SJSA1 (cell line): ENCODE measurements around the gene DPP9. TPM values are rescaled to one million over a fixed set of nuclear protein-coding genes. Genes with fewer than 3 reads are reported as not detected.
"Not testable (repeated sequence)": the region's sequence is repeated elsewhere in the genome, so short reads cannot be mapped to it uniquely, and the experiment has no call there.

Experiments used
- DNase-seq, 2 experiments: peaks; one replicate each; pipeline ENCODE4 v3.0.0-alpha.2; 2015 to 2020; ENCODE audit warnings: low spot score in 2 of 2, low read depth in 1 of 2
- H3K27ac ChIP-seq: fragments of 250-450 bp; sonication (Bioruptor Pico); 2 replicates; pipeline ENCODE4 v1.5.1; 2020; ENCODE audit warnings: mild to moderate bottlenecking, moderate library complexity
- H3K27me3 ChIP-seq: fragments of 250-450 bp; sonication (Bioruptor Pico); replicated peaks from 2 replicates; pipeline ENCODE4 v1.5.1; 2020; ENCODE audit warnings: mild to moderate bottlenecking, moderate library complexity
- H3K36me3 ChIP-seq: fragments of 250-450 bp; sonication (Bioruptor Pico); 2 replicates; pipeline ENCODE4 v1.5.1; 2020; ENCODE audit warnings: mild to moderate bottlenecking
- H3K4me1 ChIP-seq: fragments of 250-450 bp; sonication (Bioruptor Pico); replicated peaks from 2 replicates; pipeline ENCODE4 v1.6.1; 2021; ENCODE audit warnings: mild to moderate bottlenecking
- H3K4me3 ChIP-seq: fragments of 250-450 bp; sonication (Bioruptor Pico); 2 replicates; pipeline ENCODE4 v1.5.1; 2020; ENCODE audit warnings: mild to moderate bottlenecking
- H3K9me3 ChIP-seq: fragments of 250-450 bp; sonication (Bioruptor Pico); replicated peaks from 2 replicates; pipeline ENCODE4 v1.5.1; 2020; ENCODE audit warnings: mild to moderate bottlenecking
- total RNA-seq: library from RNA; depleted of rRNA; stranded (reverse); fragments of >200 nt; shearing (Covaris generic); gene quantifications from 2 replicates; pipeline ENCODE4 v1.2.3, GENCODE V29; 2014

The DPP9 gene
- total RNA-seq, 1 experiment from 2014 or later: 60.6 TPM

GRCh38 chr19:4749870-4750590, 26.4 kb upstream of the DPP9 start:
- Histone ChIP-seq H3K4me1 (no peaks in the 10 kb centered on the region), H3K36me3 (no peaks in the 10 kb centered on the region), H3K27ac (no peak overlapping the region), H3K4me3 (no peak overlapping the region), H3K9me3 (no peaks in the 10 kb centered on the region), H3K27me3 (peaks cover 28% of the 10 kb centered on the region)
- no peak for DNase-seq

- Histone ChIP-seq H3K4me1 (no peaks in the 10 kb centered on the region), H3K27me3 (peaks cover 24% of the 10 kb centered on the region), H3K9me3 (no peaks in the 10 kb centered on the region), H3K36me3 (no peaks in the 10 kb centered on the region), H3K27ac (no peak overlapping the region), H3K4me3 (no peak overlapping the region)
- DNase-seq: no peak
These were observed 24.9 kb upstream of the DPP9 start for GRCh38 chr19:4748589-4748988.

GRCh38 chr19:4748185-4748584, 24.5 kb upstream of the DPP9 start:
- H3K36me3 ChIP-seq: no peaks in the 10 kb centered on the region
- DNase-seq: no peak
- no peak overlapping the region for H3K4me3 ChIP-seq
- H3K27ac ChIP-seq: no peak overlapping the region
- H3K9me3 ChIP-seq: no peaks in the 10 kb centered on the region
- no peaks in the 10 kb centered on the region for H3K4me1 ChIP-seq
- H3K27me3 ChIP-seq: peaks cover 27% of the 10 kb centered on the region

- no peak for DNase-seq
- Histone ChIP-seq H3K4me1 (no peaks in the 10 kb centered on the region), H3K27ac (no peak overlapping the region), H3K27me3 (peaks cover 29% of the 10 kb centered on the region), H3K9me3 (no peaks in the 10 kb centered on the region), H3K4me3 (no peak overlapping the region), H3K36me3 (no peaks in the 10 kb centered on the region)
These were observed 22.3 kb upstream of the DPP9 start for GRCh38 chr19:4745986-4746385.

GRCh38 chr19:4745175-4745574, 21.5 kb upstream of the DPP9 start:
- H3K9me3 ChIP-seq, H3K4me1 ChIP-seq, H3K4me3 ChIP-seq, H3K36me3 ChIP-seq, H3K27ac ChIP-seq, DNase-seq: not testable (repeated sequence)
- peaks cover 29% of the 10 kb centered on the region for H3K27me3 ChIP-seq

GRCh38 chr19:4744451-4745174, 21.0 kb upstream of the DPP9 start:
- H3K4me3 ChIP-seq: no peak overlapping the region
- H3K36me3 ChIP-seq: no peaks in the 10 kb centered on the region
- no peak overlapping the region for H3K27ac ChIP-seq
- H3K9me3 ChIP-seq: no peaks in the 10 kb centered on the region
- peaks cover 26% of the 10 kb centered on the region for H3K27me3 ChIP-seq
- no peak for DNase-seq
- H3K4me1 ChIP-seq: no peaks in the 10 kb centered on the region

- no peak for DNase-seq
- no peak overlapping the region for H3K4me3 ChIP-seq
- no peaks in the 10 kb centered on the region for H3K4me1 ChIP-seq
- no peak overlapping the region for H3K27ac ChIP-seq
- H3K9me3 ChIP-seq: no peaks in the 10 kb centered on the region
- H3K27me3 ChIP-seq: peaks cover 19% of the 10 kb centered on the region
- H3K36me3 ChIP-seq: no peaks in the 10 kb centered on the region
These were observed 19.3 kb upstream of the DPP9 start for GRCh38 chr19:4742723-4743646.

GRCh38 chr19:4740092-4740491, 16.4 kb upstream of the DPP9 start:
- no peaks in the 10 kb centered on the region for H3K4me1 ChIP-seq
- peaks cover 8% of the 10 kb centered on the region for H3K27me3 ChIP-seq
- no peak for DNase-seq
- no peaks in the 10 kb centered on the region for H3K9me3 ChIP-seq
- H3K4me3 ChIP-seq: no peak overlapping the region
- H3K36me3 ChIP-seq: no peaks in the 10 kb centered on the region
- no peak overlapping the region for H3K27ac ChIP-seq

GRCh38 chr19:4738734-4739133, 15.1 kb upstream of the DPP9 start:
- H3K4me3 ChIP-seq: no peak overlapping the region
- DNase-seq: no peak
- no peaks in the 10 kb centered on the region for H3K9me3 ChIP-seq
- H3K4me1 ChIP-seq: no peaks in the 10 kb centered on the region
- no peaks in the 10 kb centered on the region for H3K36me3 ChIP-seq
- no peak overlapping the region for H3K27ac ChIP-seq
- peaks cover 8% of the 10 kb centered on the region for H3K27me3 ChIP-seq

GRCh38 chr19:4737955-4738600, 14.4 kb upstream of the DPP9 start:
- no peak for DNase-seq
- Histone ChIP-seq H3K27me3 (peaks cover 5% of the 10 kb centered on the region; the same call in 1 of the 2 replicates), H3K9me3 (no peaks in the 10 kb centered on the region), H3K27ac (no peak overlapping the region), H3K36me3 (no peaks in the 10 kb centered on the region), H3K4me1 (no peaks in the 10 kb centered on the region), H3K4me3 (no peak overlapping the region)

- H3K36me3 ChIP-seq: no peaks in the 10 kb centered on the region
- H3K27ac ChIP-seq: no peak overlapping the region
These were observed 10.2 kb upstream of the DPP9 start for GRCh38 chr19:4733755-4734345.

GRCh38 chr19:4732680-4733114, 9.1 kb upstream of the DPP9 start:
- Histone ChIP-seq H3K36me3 (no peaks in the 10 kb centered on the region), H3K27ac (no peak overlapping the region), H3K9me3 (no peaks in the 10 kb centered on the region), H3K4me1 (no peaks in the 10 kb centered on the region), H3K4me3 (no peak overlapping the region), H3K27me3 (no peaks in the 10 kb centered on the region)
- peak in 1 of 2 experiments; percentile 62 for DNase-seq

More at GRCh38 chr19:4733755-4734345, 10.2 kb upstream of the DPP9 start:
- no peaks in the 10 kb centered on the region for H3K27me3 ChIP-seq
- DNase-seq: no peak
- no peaks in the 10 kb centered on the region for H3K4me1 ChIP-seq
- no peak overlapping the region for H3K4me3 ChIP-seq
- H3K9me3 ChIP-seq: no peaks in the 10 kb centered on the region

- no peaks in the 10 kb centered on the region for H3K9me3 ChIP-seq
- H3K4me1 ChIP-seq: no peaks in the 10 kb centered on the region
- DNase-seq: no peak
- H3K36me3 ChIP-seq: no peaks in the 10 kb centered on the region
- H3K27me3 ChIP-seq: no peaks in the 10 kb centered on the region
- no peak overlapping the region for H3K27ac ChIP-seq
- no peak overlapping the region for H3K4me3 ChIP-seq
These were observed 7.1 kb upstream of the DPP9 start for GRCh38 chr19:4730740-4731171.
